H54 (cell line): ENCODE results near the gene TMEM132D.

ENCODE experiments used
- DNase-seq: peaks from one replicate; pipeline ENCODE4 v3.0.0; 2011; ENCODE audit warnings: low spot score, mixed read lengths; ENCODE audit not compliant: insufficient read length
- FAIRE-seq: peaks from 3 replicates; lab custom pipeline; 2011; peaks lifted over from hg19 to GRCh38; lab: Jason Lieb, UNC
- POLR2A ChIP-seq: IDR thresholded peaks from 2 replicates; pipeline ENCODE4 v1.6.1; 2011; ENCODE audit warnings: low read depth, mild to moderate bottlenecking, low read length

The TMEM132D gene

DNA sequence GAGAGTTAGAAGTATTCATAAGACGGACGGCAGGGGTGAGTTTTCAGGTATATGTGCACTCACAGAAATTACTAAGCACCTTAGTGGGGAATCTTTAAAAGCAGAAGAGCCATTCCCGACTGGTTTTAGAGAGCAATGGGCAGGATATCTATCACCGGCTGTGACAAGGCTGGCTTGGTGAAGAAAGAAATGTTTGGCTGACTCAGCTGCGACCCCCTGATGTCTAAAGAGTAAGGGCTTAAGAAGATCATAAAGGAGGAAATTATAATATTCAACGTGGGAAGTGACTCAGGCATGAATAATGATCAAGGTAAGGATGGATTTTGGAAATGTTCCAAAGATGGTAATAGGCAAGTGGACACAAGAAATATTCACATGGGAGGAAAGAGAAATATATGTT is 407.6 kb downstream of the TMEM132D start:
- FAIRE-seq, result no peak
- TF ChIP-seq POLR2A, result no peak
- DNase-seq, result no peak

DNA sequence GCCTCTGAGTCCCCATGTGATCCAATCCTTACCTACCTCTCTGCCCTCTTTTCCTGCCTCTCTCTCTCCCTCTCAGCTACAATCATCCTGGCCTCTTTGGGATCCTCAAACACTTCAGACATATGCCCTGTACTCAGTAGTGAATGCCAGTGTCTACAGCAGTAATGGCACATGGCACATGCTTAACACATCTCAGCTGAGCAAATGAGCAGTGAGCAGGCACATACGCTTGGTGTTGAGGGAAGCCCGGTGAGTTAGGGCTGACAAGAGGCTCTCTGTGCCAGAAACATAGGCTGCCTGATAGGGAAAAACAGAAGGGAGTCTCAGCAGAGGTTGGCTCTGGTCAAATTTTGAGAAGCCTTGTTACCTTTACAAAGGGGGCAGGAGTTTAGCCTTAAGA is 409.1 kb downstream of the TMEM132D start:
- TF ChIP-seq POLR2A, result no peak
- DNase-seq, result no peak
- FAIRE-seq, result no peak

DNA sequence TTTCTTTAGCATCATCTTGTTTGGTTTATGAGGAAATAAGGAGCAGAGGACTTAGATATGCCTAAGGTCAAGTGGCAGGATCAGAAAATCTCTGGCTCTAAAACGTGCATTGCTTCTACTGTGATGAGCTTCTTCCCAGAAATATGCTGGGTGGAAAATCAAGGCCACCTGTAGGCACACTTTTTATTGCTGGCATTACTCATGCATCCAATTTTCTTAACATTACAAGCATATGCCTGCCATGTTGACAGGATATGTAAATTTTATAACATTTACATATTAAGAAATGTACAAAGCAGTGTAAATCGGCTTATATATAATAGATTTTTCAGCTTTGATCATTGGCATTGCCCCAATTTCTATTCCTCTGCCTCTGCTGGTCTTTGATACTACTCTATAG is 409.6 kb downstream of the TMEM132D start:
- no peak for TF ChIP-seq POLR2A
- DNase-seq, result no peak
- no peak for FAIRE-seq

DNA sequence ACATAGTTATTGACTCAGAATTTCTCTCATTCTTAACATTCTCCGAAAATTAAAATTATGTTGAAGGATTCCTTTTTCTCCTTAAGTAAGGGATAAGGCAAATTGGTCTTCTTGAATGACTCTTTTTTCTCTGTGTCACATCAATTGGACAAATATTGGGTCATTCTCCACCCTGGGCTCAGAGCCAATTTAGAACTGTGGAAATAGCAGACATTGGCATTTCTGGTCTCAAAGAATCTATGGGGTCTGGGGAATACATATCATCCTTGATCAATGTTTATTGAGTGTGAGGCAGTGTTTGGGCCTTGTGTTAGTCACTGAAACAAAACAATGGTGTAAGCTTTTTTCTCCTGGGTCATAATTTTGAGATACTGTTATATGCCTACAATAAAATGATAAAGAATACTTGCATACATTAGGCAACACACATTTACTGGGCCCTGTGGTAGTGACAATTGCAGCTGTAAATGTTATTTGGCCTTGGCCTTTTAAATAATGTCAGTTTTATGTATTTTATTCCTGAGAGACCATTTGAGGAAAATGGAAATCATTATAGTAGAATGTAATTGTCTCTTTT is 414.6 kb downstream of the TMEM132D start:
- no peak for DNase-seq
- no peak for FAIRE-seq
- TF ChIP-seq POLR2A, result no peak

DNA sequence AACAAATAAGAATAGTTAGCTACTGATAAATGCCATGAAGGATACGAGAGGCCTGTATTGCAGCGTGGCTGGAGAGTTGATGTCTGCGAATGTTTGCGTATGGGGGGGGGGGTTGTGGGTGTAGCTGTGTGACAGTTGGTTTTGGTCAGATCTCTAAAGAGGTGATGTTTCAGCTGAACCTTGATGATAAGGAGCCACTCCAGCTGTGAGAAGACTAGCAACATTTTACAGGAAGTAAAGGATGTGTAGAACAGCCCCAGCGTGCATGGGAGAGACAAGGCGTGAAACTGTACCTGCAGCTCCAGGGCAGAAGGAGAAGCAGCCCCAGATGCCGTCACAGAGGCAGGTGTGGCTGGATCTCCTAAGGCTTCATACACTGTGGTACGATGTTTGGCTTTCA is 416.9 kb downstream of the TMEM132D start:
- no peak for DNase-seq
- no peak for TF ChIP-seq POLR2A
- FAIRE-seq, result no peak

DNA sequence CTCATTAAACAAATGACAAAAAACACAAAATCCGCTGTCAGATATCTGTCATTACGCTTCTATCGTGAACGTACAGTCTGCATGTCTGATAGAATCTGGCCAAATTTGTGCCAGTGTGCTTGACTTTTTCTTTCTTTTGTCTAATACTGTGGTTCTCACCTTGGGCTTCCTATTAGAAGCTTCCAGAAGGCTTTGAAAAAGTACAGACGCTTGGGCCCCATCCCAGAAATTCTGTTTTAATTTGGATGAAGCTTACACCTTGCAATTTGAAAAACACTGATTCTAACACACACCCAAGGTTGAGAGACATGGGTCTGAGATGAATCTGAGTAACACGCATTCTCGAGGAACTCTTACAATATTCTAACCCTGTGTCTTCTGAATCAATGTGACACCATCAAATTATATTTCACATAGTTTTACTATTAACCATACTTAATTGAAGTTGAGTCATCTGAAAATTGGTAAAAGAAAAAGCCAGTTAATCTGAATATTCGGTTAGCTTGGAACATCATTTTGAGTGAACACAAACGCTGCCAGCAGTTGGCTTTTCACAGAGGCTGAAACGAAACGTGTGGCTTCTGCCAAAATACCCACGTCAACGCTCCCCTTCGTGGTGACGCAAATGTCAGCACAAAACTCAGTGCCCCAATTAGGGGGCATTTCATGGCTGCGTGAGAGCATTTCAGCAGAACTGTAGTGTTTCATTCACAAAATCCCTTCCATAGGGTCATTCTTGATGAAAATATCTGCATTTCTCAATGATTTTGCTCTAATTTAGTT is 420.5 kb downstream of the TMEM132D start:
- DNase-seq (no peak), FAIRE-seq (no peak)
- TF ChIP-seq POLR2A, result no peak

DNA sequence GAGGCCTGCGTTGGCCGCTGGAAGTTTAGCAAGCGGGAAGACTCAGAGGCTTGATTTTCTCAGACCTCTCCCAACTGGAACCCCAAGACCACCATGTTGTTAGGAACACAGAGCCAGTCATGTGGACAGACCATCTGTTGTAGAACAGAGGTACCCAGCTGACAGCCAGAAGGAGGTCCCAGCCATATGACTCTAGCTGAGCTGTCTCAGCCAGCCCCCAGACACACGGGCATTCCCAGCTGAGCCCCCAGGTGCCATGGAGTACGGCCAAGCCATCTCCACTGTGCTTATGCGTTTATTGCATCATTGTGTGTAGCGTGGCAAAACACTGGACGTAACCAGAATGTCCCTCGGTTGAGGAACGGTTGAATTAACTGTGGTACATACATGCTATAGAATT is 421.9 kb downstream of the TMEM132D start:
- no peak for DNase-seq
- no peak for FAIRE-seq
- TF ChIP-seq POLR2A, result no peak

DNA sequence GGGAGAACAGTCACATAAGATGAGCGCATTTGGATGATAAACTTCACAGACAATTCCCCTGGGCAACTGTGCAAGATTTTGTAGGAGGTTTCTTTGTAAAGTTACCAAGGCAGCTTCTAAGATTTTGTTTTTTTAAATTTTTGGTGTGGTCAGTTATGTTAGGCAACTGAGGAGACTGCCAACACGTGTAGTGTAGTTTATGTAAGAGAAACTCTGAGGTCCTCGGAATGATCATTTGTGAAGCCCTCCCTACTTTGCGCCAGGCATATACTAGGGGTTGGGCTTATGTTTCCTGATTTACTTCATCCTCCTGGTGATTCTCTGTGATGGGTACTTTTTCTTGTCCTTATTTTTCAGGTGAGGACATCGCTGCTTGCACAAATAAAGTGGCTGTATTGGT is 433.6 kb downstream of the TMEM132D start:
- DNase-seq (no peak), FAIRE-seq (no peak)
- TF ChIP-seq POLR2A, result no peak

DNA sequence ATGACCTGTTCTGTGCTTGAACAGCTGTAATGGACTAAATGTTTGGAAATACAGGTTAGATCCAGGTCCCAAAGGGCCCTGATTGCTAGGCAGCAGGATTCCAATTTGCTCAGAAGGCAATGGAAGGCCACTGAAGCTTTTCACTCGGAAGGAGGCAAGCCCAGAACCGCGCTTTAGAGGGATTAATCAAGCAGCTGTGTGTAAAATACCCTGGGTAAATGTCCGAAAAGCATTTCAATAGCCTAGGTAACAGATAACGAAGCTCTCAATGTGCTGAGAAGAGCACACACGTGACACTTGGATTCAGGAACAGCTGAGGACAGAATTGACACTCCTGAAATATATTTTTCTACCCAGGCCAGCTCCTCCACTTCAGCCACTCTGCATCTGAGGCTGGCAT is 436.1 kb downstream of the TMEM132D start:
- no peak for FAIRE-seq
- DNase-seq, result no peak
- TF ChIP-seq POLR2A, result no peak

DNA sequence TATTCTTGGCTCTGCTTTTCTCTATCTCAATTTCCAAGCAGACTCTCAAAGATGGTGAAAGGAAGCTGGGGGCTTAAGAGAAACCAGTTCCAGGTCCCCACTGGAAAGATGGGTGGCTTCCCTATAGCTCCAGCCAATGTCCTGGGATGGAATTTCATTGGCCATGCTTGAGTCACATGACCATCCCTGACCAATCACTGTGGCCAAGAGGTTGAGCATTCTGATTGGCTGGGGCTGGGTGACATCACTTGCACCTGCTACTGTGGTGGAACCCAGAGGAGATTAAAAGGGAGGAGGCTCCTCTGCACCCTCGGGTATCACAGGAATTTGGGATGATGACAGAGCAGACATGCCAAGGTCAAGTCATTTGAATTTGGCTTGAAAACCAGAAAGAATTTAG is 436.5 kb downstream of the TMEM132D start:
- DNase-seq (no peak), FAIRE-seq (no peak)
- no peak for TF ChIP-seq POLR2A

DNA sequence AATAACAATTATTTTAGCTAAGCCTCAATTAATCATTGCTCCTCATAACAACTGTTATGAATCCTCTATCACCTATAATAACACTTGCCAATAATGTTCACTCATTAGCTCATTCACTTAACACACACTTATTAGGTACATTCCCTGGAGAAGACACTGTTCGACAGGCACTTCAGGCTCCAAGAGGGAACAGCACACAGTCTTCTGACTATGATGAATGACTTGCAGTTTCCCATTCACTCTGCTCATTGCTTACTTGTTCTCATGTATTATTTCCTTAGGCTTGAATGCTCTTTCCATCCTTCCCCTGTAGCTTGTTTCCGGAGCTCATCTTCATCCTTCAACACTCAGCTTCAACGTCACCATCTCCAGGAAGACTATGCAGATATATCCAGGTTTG is 437.3 kb downstream of the TMEM132D start:
- DNase-seq (no peak), FAIRE-seq (no peak)
- no peak for TF ChIP-seq POLR2A

DNA sequence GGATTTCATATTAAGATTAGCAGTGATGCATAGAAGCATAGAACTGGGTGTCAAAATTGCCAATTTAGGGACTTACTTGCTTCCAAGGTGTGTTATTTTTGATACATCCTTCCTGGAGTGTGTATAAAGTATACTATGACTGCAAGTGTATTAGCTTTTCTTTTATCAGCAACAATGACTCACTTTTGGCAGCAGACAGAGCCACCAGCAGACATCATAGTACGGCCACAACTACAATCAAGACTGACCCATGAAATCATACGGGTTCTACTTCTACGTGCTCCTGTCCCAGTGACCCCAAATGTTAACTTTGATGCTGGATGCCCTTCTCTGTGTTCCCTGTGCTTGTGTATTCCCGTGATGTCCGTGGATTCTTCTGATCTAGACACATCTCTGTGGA is 443.9 kb downstream of the TMEM132D start:
- DNase-seq (no peak), FAIRE-seq (no peak)
- no peak for TF ChIP-seq POLR2A

DNA sequence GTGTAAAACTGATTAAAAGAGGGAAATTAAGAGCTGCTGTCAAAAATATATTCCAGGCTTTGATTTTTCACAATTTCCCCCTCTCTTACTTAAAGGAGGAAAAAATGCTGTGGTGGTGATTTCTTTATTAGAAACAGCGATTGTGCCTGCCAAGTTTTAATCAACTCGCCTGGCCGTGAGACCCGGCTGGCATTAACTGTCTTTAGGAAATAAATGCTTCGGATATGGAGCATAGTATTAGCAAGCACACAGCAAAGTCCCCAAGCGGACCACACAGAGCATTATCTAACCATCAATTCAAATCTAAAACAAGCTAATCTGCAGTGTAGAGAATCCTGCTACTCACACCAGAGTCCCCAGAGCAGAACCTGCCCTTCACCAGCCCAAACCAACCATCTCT is 457.1 kb downstream of the TMEM132D start:
- TF ChIP-seq POLR2A, result no peak
- FAIRE-seq (no peak), DNase-seq (no peak)

DNA sequence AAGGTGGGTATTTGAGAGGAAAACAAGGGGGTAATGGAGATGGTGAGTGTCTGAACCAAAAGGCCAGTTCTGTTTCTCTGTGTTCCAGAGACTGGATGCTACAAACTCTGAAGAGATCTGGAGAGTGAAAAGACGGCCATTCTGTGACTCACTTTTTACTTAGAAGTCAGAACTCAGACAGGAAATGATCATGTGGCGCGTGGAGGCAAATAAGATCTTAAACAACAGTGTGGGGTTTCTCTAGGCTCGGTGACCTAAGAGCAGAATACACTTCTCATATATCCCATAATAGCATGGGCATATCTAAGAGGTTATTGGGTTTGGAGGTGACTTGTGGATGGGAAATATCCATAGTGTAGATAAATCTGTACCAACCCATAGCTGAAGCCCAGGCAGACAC is 463.5 kb downstream of the TMEM132D start:
- FAIRE-seq, result no peak

DNA sequence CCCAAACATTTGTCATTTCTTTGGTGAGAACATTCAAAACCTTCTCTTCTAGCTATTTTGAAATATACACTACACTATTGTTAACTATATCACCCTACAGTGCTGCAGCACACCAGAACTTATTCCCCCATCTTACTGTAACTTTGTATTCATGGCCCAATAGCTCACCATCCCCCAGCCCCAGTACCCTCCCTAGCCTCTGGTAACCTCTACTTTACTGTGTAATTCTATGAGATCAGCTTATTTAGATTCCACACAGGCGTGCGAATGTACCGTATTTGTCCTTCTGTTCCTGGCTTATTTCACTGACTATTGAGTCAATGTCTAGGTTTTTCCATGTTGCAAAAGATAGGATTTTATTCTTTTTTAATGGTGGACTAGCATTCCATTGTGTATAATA is 469.0 kb downstream of the TMEM132D start:
- TF ChIP-seq POLR2A, result no peak
- DNase-seq, result no peak
- FAIRE-seq, result no peak

More for the DNA sequence above, 463.5 kb downstream of the TMEM132D start:
- no peak for TF ChIP-seq POLR2A
- DNase-seq, result no peak
